AG08395 (cell line): ENCODE data around the gene PARD6B.
"Not testable (repeated sequence)": the region's sequence is repeated elsewhere in the genome, so short reads cannot be mapped to it uniquely, and the experiment has no call there.

Source experiments
- DNase-seq: peaks from one replicate; pipeline ENCODE4 v3.0.0; 2012; ENCODE audit warnings: mixed read lengths, low spot score

PARD6B gene

DNA sequence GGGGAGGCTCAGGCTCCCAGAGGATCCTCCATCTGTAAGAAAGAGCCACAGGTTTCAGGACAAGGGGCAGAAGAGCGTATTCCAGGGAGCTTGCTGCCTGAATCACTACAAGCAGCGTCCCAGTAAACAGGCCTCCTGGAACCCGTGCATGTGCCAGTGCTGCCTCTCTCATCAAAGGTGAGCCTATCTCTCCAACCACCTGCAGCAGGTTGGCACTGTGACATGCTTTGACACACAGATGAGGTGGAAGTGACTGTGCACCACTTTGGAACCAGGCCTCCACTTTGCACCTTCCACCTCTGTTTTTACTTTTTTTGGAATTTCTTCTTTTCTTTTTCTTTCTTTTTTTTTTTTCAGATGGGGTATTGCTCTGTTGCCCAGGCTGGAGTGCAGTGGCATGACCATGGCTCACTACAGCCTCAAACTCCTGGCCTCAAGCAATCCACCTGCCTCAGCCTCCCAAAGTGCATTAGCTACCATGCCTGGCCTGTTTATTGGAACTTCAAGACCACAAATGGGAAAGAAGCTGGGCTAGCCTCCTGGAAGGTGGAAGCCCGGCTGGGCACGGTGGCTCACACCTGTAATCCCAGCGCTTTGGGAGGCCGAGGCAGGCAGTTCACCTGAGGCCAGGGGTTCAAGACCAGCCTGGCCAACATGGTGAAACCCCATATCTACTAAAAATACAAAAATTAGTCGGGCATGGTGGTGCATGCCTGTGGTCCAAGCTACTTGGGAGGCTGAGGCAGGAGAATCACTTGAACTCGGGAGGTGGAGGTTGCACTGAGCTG is 27.5 kb upstream of the PARD6B start:
- DNase-seq = not testable (repeated sequence)

DNA sequence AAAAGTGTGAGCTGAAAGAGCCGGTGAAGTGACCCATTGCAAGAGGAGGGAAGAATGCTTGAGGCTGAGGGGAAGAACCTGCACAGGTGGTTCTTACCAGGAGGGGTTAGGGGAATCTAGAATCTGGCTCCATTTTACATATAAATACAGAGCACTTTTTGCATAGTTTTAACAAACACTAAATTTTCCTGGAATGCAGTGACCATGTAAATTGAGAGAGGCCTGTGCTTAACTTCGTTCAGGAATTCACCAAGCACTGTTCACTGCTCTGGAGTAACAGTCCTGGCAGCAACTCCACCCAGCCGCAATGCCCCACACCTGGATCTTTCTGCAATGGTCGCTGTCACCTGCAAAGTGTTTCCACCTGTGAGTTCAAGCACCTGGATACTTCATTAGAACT is 26.9 kb upstream of the PARD6B start:
- DNase-seq = no peak

DNA sequence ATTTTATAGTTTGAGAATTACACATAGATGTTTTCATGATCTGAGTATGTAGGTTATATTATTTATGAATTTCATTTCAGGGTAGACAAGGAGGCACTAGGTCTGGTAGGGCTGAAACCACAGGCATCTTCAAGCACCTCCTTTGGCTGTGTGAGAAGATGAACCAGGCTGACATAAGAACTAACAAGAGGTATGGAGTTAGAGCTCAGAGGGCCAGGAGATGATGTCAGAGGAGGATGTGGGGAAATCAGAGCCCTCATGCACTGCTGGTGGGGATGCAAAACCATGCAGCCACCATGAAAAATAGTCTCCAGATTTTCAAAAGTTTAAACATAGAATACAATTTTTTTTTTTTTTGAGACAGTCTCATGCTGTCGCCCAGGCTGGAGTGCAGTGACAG is 26.4 kb upstream of the PARD6B start:
- DNase-seq = peak; percentile 49

DNA sequence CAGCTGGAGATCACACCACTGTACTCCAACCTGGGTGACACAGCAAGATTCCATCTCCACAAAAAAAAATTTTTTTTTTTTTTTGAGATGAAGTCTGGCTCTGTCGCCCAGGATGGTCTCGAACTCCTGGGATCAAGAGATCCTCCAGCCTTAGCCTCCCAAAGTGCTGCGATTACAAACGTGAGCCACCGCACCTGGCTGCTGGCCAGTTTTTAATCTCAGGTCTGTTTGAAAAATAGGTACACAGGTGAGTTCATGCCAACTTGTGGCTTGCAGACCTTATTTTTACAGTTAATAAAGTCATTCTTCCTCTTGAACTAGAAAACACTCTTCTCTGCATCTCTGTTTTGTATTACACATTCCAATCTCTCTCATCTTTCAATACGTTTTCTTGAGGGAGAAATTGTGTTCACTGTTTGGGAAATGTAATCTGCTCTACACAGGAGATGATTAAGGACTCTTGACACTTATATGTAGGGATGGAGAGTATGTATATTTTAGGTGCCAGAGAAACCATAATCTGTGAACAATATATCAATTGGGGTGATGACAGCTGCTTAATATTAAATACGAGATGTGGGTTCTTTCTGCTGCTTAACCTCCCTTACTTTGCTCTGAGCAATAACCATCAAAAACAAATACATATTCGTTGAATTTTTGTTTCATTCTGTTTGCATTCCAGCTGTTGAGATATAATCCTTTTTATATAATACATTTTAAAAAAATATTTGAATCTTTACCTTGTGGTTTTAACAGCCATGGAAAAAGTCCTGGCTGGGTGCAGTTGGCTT is 22.3 kb upstream of the PARD6B start:
- no peak for DNase-seq

DNA sequence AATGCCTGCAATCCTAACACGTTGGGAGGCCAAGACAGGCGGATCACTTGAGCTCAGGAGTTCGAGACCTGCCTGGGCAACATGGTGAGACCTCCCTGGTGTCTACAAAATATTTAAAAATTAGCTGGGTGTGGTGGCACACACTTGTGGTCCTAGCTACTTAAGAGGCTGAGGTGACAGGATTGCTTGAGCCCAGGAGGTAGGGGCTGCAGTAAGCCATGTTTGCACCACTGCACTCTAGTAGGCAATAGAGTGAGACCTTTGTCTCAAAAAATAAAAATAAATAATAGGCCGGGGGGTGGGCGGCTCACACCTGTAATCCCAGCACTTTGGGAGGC is 21.8 kb upstream of the PARD6B start:
- no peak for DNase-seq

DNA sequence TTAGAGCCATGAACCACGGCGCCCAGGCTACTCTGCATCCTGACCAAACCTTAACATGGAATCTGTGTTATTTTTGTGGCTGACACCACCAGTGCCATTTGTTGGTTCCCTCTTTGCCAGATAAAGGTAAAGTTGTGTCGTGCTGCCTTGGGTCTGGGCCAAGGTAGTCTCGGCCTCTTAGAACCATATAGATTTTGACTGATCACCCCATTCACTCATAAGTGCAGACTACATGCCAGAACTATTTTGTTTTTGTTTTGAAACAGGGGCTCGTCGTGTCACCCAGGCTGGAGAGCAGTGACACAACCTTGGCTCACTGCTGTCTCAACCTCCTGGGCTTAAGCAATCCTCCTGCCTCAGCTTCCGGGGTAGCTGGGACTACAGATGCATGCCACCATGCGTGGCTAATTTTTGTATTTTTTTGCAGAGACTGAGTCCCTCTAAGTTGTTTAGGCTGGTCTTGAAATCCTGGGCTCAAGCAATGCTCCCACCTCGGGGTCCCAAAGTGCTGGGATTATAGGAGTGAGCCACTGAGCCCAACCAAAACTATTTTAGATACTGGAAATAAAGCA is 20.8 kb upstream of the PARD6B start:
- DNase-seq = no peak

DNA sequence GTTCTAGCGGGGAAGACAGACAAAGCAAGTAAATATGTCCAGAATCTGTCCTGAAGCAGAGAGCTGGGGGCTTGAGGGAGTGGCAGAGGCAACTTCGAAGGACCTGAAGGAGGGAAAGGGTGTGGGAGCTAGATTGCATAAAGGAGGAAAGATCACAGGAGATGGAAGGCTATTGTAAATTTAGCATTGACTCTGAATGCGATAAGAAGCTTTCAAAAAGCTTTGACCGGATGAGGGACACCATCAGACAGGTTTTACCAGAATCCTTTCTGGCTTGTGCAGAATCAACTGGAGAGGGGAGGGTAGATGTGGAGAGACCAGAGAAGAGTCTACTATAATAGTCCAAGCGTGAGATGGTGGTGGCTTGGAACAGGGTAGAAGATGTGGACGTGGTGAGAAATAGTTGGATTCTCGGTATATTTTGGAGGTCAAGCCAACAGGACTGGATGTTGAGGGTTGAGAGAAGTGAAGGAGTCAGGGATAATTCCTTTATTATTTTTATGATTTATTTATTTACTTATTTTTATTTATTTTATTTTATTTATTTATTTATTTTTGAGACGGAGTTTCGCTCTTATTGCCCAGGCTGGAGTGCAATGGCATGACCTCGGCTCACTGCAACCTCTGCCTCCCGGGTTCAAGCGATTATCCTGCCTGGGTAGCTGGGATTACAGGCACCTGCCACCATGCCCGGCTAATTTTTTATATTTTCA is 20.1 kb upstream of the PARD6B start:
- no peak for DNase-seq

DNA sequence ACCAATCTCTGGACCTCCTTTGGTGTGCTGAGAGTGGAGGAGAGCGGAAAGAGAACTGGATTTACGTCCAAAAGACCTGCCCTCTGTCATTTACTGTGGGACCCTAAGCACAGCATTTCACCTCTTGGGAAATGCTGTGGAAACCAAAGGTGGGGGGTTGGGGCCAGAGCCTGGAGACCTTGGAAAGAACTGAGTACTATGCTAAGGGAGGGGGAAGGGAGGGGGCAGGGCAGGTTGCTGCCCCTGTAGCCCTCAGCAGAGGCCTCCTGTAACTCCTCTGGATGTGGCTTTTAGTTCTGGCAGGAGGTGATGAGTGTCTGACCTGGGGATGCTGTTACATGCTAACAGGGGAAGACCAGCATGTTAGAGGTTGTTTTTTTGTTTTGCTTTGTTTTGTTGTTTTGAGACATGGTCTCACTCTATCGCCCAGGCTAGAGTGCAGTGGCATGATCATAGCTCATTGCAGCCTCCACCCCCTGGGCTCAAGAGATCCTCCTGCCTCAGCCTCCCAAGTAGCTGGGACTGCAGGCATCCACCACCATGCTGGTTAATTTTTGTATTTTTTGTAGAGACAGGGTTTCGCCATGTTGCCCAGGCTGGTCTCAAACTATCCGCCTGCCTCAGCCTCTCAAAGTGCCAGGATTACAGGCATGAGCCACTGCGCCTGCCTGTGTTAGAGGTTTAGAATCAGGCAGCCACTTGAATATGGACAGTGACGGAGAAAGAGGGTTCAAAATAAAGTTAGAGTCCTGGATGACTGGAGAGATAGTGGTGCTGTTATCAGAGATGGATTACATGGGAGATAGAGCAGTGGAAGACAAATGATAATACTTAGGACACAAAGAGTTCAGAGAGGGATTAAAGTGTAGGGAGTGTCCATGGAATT is 18.4 kb upstream of the PARD6B start:
- no peak for DNase-seq

DNA sequence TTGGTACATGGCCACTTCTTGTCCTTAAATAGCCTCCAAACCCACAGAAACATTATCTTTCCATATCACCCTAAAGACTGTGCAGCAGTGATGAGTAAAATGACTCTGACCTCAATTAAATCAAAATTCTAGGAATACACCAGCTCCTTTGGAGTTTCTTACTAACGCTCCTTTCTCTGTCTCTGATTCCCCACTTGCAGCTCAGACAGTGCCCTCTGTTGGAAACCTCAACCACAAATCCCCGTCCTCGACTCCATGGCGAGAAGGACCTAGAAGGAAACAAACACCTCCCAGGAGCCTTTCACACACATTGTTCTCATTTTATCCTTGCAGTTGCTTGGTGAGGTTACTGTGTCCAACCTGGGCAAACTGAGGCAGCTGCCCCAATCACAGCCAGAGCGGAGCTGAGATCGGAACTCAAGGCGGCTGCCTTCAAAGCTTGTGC is 17.7 kb upstream of the PARD6B start:
- peak; percentile 65 for DNase-seq

DNA sequence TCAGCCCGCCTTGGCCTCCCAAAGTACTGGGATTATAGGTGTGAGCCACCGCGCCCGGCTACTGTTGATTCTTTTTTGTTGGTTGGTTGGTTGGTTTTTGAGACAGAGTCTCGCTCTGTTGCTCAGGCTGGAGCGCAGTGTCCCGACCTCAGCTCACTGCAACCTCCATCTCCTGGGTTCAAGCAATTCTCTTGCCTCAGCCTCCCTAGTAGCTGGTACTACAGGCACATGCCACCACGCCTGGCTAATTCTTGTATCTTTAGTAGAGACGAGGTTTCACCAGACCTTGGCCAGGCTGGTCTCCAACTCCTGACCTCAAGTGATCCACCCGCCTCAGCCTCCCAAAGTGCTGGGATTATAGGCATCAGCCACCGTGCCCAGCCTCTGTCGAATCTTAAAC is 17.0 kb upstream of the PARD6B start:
- not testable (repeated sequence) for DNase-seq

DNA sequence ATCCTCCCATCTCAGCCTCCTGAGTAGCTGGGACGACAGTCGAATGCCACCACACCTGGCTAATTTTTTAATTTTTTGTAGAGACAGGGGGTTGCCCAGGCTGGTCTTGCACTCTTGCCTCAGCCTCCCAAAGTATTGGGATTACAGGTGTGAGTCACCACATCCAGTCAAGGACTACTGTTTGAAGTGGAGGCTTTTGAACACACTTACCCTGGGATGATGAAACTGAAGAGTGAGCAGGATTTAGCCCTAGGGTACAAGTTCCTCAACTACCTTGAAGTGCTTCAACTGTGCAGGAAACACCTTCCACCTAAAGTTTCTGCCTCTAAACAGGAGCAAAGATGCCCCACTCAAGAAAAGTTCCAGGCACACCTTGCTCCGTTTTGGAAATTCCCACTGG is 15.7 kb upstream of the PARD6B start:
- no peak for DNase-seq

DNA sequence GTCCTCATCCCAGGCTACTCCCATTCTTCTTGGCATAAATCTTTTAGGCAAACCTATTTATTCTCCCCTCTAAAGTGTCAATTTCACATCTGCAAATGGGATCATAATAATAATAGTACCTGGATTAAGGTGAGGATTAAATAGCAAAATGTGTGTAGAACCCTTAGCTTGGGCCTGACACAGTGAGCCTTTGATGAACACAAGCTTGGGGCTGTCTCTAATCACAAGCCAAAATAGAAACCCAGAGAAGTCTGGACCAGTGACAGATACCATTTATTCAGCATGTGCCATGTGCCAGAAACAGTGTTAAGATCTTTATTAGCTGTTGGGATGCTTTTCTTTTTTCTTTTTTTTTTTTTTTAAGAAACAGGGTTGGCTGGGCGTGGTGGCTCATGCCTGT is 14.9 kb upstream of the PARD6B start:
- DNase-seq = no peak

DNA sequence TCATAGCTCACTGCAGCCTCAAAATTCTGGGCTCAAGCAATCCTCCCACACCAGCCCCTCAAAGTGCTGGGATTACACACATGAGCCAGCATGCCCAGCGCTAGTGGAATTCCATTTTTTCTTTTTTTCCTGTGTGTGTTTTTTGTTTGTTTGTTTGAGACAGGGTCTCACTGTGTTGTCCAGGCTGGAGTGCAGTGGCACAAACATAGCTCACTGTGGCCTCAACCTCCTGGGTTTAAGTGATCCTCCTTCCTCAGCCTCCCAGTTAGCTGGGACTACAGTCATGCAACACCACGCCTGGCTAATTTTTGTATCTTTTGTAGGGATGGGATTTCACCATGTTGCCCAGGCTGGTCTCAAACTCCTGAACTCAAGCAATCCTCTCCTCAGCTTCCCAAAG is 14.1 kb upstream of the PARD6B start:
- no peak for DNase-seq

DNA sequence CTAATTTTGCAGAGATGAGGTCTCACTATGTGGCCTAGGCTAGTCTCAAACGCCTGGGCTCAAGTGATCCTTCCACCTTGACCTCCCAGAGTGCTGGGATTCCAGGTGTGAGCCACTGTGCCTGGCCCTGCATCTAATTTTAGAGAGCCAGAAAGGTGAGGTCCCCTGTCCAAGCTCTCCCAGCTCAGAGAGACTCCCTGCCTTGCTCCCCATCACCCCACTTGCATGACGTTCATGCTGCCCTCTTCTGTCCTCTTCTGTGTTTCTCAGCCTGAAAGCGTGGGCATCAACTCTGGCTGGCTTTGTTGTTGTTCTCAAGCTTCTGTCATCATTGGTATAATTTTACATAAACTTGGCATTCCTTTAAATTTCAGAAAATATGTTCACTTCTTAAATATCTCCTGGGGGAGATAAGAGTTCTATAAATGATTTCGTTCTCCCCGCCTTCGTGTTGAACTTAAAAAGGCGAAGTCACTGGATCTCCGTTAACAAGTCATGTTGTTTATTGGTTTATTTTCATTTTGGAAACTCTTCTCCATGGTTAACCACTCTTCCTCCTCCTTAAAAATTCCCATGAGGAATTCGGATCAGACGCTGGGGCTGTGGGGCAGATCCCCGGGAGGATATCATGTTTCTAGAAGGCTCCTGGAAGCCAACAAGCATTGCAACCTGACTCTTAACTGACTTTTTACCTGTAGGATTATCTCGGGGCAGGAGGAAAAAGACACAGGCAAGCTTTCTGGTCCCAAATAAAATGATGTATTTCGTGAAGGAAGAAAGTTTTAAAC is 13.2 kb upstream of the PARD6B start:
- no peak for DNase-seq

DNA sequence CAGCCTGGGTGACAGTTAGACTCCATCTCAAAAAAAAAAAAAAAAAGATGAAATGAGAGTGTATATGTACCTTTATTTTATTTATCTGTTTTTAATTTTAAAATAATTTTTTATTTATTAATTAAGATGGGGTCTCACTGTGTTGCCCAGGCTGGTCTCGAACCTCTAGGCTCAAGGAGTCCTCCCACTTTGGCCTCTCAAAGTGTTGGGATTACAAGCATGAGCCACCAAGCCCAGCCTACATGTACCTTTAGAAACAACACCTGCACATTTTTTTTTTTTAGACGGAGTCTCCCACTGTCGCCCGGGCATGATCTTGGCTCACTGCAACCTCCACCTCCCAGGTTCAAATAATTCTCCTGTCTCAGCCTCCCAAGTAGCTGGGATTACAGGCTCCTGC is 12.1 kb upstream of the PARD6B start:
- no peak for DNase-seq

DNA sequence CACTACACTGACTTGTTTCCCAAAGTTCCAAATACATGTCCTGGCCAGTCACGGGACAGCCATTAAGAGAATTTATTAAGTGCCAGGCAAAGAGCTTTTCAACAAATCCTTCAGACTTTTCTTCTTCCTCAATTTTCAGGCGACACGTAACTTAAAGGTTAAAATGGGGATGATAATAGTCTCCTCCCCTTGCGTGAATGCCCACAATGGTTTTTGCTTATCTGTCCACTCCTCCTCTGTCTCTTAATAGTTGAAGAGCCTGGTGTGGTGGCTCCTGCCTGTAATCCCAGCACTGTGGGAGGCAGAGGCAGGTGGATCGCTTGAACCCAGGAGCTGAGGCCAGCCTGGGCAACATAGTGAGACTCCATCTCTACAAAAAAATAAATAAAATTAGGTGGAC is 11.4 kb upstream of the PARD6B start:
- DNase-seq = no peak

DNA sequence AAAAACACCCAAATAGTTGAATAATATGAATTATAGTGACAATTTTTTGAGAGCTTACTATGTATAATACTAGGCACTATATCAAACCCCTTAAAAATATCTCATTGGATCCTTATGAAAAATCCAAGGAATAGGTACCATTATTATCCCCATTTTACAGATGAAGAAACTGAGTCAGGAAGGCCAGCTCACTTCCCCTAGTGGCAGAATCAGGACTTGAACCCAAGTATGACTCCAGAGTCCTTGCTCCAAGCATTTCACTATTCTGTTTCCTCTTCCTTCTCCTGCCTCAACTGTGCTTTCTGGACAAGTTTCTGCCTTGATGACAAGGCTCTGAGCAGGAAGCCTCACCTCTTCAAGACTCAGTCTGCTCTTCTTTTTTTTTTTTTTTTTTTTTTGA is 10.8 kb upstream of the PARD6B start:
- DNase-seq = no peak

DNA sequence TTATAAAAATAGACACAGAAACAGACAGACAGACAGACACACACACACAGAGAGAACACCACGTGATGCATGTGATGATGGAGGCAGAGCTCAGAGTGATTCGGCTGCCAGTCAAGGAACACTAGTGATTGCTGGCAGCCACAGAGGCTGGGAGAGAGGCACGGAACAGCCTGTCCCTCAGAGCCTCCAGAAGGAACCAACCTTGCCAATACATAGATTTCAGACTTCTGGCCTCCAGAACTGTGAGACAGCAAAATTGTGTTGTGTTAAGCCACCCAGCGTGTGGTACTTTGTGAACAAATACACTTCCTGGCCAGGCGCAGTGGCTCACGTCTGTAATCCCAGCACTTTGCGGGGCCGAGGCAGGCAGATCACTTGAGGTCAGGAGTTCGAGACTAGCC is 9.5 kb upstream of the PARD6B start:
- DNase-seq = no peak

DNA sequence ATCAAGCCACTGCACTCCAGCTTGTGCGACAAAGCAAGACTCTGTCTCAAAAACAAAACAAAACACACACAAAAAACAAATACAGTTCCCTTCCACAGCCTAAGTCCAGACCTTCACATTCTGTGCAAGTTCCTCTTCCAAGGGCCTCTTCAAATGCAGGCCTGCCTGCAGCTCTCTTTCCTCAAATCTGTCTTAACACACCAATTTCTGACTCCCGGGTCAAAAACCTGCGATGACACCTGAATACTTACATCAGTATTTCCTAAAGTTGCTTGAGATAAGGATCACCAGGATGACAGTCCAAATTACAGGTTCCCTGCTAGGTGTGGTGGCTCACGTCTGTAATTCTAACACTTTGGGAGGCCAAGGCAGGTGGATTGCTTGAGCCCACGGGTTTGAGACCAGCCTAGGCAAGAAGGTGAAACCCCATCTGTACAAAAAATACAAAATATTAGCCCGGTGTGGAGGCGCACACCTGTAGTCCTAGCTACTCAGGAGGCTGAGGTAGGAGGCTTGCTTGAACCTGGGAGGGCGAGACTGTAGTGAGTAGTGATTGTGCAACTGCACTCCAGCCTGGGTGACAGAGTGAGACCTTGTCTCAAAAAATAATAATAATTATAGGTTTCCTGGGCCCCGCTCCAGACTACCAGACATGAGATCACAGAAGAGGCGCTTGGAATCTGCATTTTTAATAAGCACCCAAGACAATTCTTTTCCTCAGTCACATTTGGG is 8.8 kb upstream of the PARD6B start:
- no peak for DNase-seq

DNA sequence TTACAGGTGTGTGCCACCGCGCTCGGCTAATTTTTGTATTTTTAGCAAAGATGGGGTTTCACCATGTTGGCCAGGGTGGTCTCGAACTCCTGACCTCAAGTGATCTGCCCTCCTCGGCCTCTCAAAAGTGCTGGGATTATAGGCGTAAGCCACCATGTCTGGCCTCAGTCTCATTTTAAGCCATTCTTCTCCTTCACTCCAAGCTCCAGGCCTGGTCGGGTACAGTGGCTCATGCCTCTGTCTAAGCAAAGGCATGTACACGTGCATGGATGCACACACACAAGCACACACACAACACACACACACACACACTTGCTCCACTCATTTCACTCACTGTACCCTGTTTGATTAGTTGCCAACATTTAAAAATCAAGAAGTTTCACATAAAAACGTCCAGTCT is 7.7 kb upstream of the PARD6B start:
- no peak for DNase-seq
